ENCODE measurements around the gene C1QB.

C1QB gene

GRCh38 chr1:22625262-22625925 is 27.6 kb upstream of the C1QB start:
- Histone ChIP-seq H3K27me3 (peaks cover 0 to 90% of the 10 kb centered on the region in 2 donors), H3K9me3 (no peaks in the 10 kb centered on the region), H3K27ac (no peak overlapping the region), H3K36me3 (no peaks in the 10 kb centered on the region), H3K4me3 (no peak overlapping the region), H3K4me1 (no peaks in the 10 kb centered on the region)
- intact Hi-C loops (cut with DNase I; ENCODE audit: low total_unique reads) = loop anchor here (10.0 kb wide), 1 partner anchor 889 kb away; no protein-coding TSS in a partner anchor
- DNase-seq = no peak
- TF ChIP-seq CTCF (IDR thresholded peaks at IDR 0.05) = no peak

GRCh38 chr1:22626237-22627157 is 26.5 kb upstream of the C1QB start:
- no peak for DNase-seq
- Histone ChIP-seq H3K4me3 (no peak overlapping the region), H3K27ac (no peak overlapping the region), H3K9me3 (no peaks in the 10 kb centered on the region), H3K36me3 (no peaks in the 10 kb centered on the region), H3K4me1 (no peaks in the 10 kb centered on the region), H3K27me3 (peaks cover 0 to 84% of the 10 kb centered on the region in 2 donors)
- no peak for TF ChIP-seq CTCF (IDR thresholded peaks at IDR 0.05)
- intact Hi-C loops (cut with DNase I; ENCODE audit: low total_unique reads) = loop anchor here (2.0 to 10.0 kb wide), 2 partner anchors 62 to 888 kb away; no protein-coding TSS in a partner anchor

DNA sequence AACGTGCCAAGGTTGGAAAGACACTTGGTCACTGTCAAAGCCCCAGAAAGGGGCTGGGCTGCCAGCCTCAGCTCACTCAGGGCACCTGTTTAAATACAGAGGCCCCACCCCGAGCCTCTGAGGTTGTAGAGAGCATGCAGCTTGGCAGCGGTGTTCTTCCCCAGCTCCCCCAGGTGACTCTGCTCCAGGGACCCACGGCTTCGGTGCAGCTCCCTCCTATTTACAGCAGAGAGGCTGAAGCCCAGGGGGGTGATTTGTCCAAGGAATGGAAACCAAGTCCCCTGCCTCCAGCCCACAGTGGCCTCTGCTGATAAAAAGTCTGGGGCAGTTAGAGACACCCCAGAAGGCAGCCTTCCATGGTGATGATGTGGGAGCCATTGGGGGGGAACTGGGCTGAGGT is 25.7 kb upstream of the C1QB start:
- no peaks in the 10 kb centered on the region for H3K4me1 ChIP-seq
- no peaks in the 10 kb centered on the region for H3K9me3 ChIP-seq
- H3K27me3 ChIP-seq = peaks cover 0 to 82% of the 10 kb centered on the region in 2 donors
- TF ChIP-seq CTCF (IDR thresholded peaks at IDR 0.05) = no peak
- no peaks in the 10 kb centered on the region for H3K36me3 ChIP-seq
- no peak for DNase-seq
- H3K27ac ChIP-seq = no peak overlapping the region
- no peak overlapping the region for H3K4me3 ChIP-seq
- intact Hi-C loops (cut with DNase I; ENCODE audit: low total_unique reads) = loop anchor here (2.0 to 10.0 kb wide), 2 partner anchors 63 to 887 kb away; no protein-coding TSS in a partner anchor

DNA sequence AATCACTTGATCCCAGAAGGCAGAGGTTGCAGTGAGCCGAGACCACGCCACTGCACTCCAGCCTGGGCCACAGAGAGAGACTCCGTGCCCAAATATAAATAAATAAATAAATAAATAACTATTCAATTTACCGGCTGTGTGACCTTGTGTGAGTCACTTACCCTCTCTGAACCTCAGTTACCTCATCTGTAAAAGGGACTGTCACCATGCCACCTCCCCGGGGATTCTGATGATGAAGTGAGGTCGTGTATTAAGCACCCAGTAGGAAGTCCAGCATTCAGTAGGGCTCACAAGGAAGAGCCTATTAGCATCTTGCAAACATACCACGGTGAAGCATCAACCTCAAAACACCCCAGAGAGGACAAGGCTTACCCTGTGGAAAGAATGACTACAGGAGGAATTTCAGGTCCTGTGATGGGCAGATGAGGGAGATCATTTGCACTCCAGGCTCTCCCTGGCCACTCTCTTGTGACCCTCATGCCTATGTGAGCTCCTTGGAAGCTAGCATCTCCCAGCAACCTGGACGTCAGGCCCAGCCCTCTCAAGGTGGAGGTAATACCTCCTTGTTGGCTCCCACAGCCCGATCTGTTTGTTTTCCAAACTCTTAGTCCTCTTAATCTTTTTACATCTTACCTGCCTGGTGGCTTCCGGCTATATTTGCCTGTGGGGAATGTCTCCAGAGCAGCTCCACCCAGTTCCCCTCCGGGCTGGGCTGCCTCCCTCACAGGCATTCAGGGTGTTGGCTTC is 24.2 kb upstream of the C1QB start:
- no peaks in the 10 kb centered on the region for H3K9me3 ChIP-seq
- H3K27me3 ChIP-seq = peaks cover 0 to 81% of the 10 kb centered on the region in 2 donors
- no peaks in the 10 kb centered on the region for H3K36me3 ChIP-seq
- H3K4me3 ChIP-seq = no peak overlapping the region
- TF ChIP-seq CTCF (IDR thresholded peaks at IDR 0.05) = no peak
- no peak overlapping the region for H3K27ac ChIP-seq
- no peaks in the 10 kb centered on the region for H3K4me1 ChIP-seq
- DNase-seq = no peak
- intact Hi-C loops (cut with DNase I; ENCODE audit: low total_unique reads) = loop anchor here (10.0 kb wide), 1 partner anchor 886 kb away; no protein-coding TSS in a partner anchor

- Histone ChIP-seq H3K4me1 (no peaks in the 10 kb centered on the region), H3K27ac (no peak overlapping the region), H3K27me3 (peaks cover 0 to 80% of the 10 kb centered on the region in 2 donors), H3K4me3 (no peak overlapping the region), H3K9me3 (no peaks in the 10 kb centered on the region), H3K36me3 (no peaks in the 10 kb centered on the region)
- DNase-seq = no peak
- TF ChIP-seq CTCF (IDR thresholded peaks at IDR 0.05) = no peak
- intact Hi-C loops (cut with DNase I; ENCODE audit: low total_unique reads) = loop anchor here (10.0 kb wide), 1 partner anchor 885 kb away; no protein-coding TSS in a partner anchor
Measured at GRCh38 chr1:22629886-22630285, 23.1 kb upstream of the C1QB start.
